KMS-11 (cell line): ENCODE measurements around the gene DNAJC28.

Experiments used
- H2AFZ ChIP-seq: fragments of 200-600 bp; sonication (generic); 2 replicates; pipeline ENCODE4 v1.6.1; 2016; ENCODE audit warnings: antibody characterized with exemption, mixed run types, low read depth
- H3K27ac ChIP-seq: fragments of 200-600 bp; sonication (generic); 2 replicates; pipeline ENCODE4 v1.6.1; 2016; ENCODE audit warnings: mild to moderate bottlenecking, mixed run types
- H3K27me3 ChIP-seq: fragments of 200-600 bp; sonication (generic); 2 replicates; pipeline ENCODE4 v1.6.1; 2017; ENCODE audit warnings: mild to moderate bottlenecking, low read depth, mixed run types, moderate library complexity; ENCODE audit not compliant: insufficient read depth
- H3K36me3 ChIP-seq: fragments of 200-600 bp; sonication (generic); 2 replicates; pipeline ENCODE4 v1.6.1; 2017; ENCODE audit warnings: mild to moderate bottlenecking, mixed run types; ENCODE audit not compliant: insufficient read depth
- H3K4me1 ChIP-seq: fragments of 200-600 bp; sonication (generic); 2 replicates; pipeline ENCODE4 v1.6.1; 2016; ENCODE audit warnings: mild to moderate bottlenecking, low read depth, mixed run types; ENCODE audit not compliant: poor library complexity, severe bottlenecking
- H3K4me2 ChIP-seq: fragments of 200-600 bp; sonication (generic); 2 replicates; pipeline ENCODE4 v1.7.0; 2016; ENCODE audit warnings: mild to moderate bottlenecking, mixed run types
- H3K4me3 ChIP-seq: fragments of 200-600 bp; sonication (generic); IDR thresholded peaks from 2 replicates; pipeline ENCODE4 v1.6.1; 2017; ENCODE audit warnings: low read depth, low read length, mixed read lengths; ENCODE audit not compliant: insufficient read depth
- H3K79me2 ChIP-seq: fragments of 200-600 bp; sonication (generic); 2 replicates; pipeline ENCODE4 v1.6.1; 2016; ENCODE audit warnings: low read depth, mixed run types; ENCODE audit not compliant: insufficient read depth
- H3K9ac ChIP-seq: fragments of 200-600 bp; sonication (generic); 2 replicates; pipeline ENCODE4 v1.6.1; 2016; ENCODE audit warnings: mild to moderate bottlenecking, mixed run types
- H4K20me1 ChIP-seq: fragments of 200-600 bp; sonication (generic); 2 replicates; pipeline ENCODE4 v1.6.1; 2016; ENCODE audit warnings: mild to moderate bottlenecking, mixed run types; ENCODE audit not compliant: insufficient read depth
- CTCF ChIP-seq: fragments of 200-600 bp; sonication (generic); conservative IDR thresholded peaks from 2 replicates; pipeline ENCODE4 v1.6.1; 2017; ENCODE audit warnings: low read depth, mild to moderate bottlenecking, antibody characterized with exemption, low read length, moderate library complexity, mixed read lengths

Gene DNAJC28

GRCh38 chr21:33537212-33537611 lies 45.7 kb upstream of the DNAJC28 start:
- Histone ChIP-seq H3K27ac (no peak overlapping the region), H3K36me3 (peaks cover 26% of the 10 kb centered on the region; the same call in 1 of the 2 replicates), H3K79me2 (peaks cover 58% of the 10 kb centered on the region), H2AFZ (no peak overlapping the region), H3K9ac (no peak overlapping the region), H4K20me1 (no peaks in the 10 kb centered on the region), H3K27me3 (no peaks in the 10 kb centered on the region), H3K4me2 (no peak overlapping the region), H3K4me1 (peaks cover 20% of the 10 kb centered on the region), H3K4me3 (no peak overlapping the region)
- TF ChIP-seq CTCF = no peak

- Histone ChIP-seq H3K9ac (no peak overlapping the region), H4K20me1 (no peaks in the 10 kb centered on the region; the same call in 1 of the 2 replicates), H3K4me2 (no peak overlapping the region), H3K36me3 (no peaks in the 10 kb centered on the region; the same call in 1 of the 2 replicates), H3K4me3 (no peak overlapping the region), H3K79me2 (0 out of 2 replicates have a peak, but pooled peaks cover 3% of the 10 kb centered on the region), H3K27me3 (no peaks in the 10 kb centered on the region), H3K27ac (no peak overlapping the region), H2AFZ (no peak overlapping the region), H3K4me1 (no peaks in the 10 kb centered on the region)
- TF ChIP-seq CTCF = no peak
Observed at GRCh38 chr21:33531007-33531406, 39.5 kb upstream of the DNAJC28 start.

GRCh38 chr21:33522953-33523349 lies 31.4 kb upstream of the DNAJC28 start:
- H3K4me1 ChIP-seq = no peaks in the 10 kb centered on the region
- no peak overlapping the region for H3K4me3 ChIP-seq
- H3K9ac ChIP-seq = no peak overlapping the region
- no peak overlapping the region; the same call in 1 of the 2 replicates for H3K27ac ChIP-seq
- no peak overlapping the region for H3K4me2 ChIP-seq
- H4K20me1 ChIP-seq = no peaks in the 10 kb centered on the region
- no peaks in the 10 kb centered on the region for H3K79me2 ChIP-seq
- TF ChIP-seq CTCF = no peak
- peaks cover 5% of the 10 kb centered on the region; the same call in 1 of the 2 replicates for H3K36me3 ChIP-seq
- H3K27me3 ChIP-seq = no peaks in the 10 kb centered on the region
- H2AFZ ChIP-seq = no peak overlapping the region

- H3K9ac ChIP-seq = no peak overlapping the region
- TF ChIP-seq CTCF = no peak
- H3K4me1 ChIP-seq = no peaks in the 10 kb centered on the region
- H3K79me2 ChIP-seq = no peaks in the 10 kb centered on the region
- no peak overlapping the region for H3K4me2 ChIP-seq
- H3K27ac ChIP-seq = no peak overlapping the region; the same call in 1 of the 2 replicates
- H4K20me1 ChIP-seq = no peaks in the 10 kb centered on the region
- H3K36me3 ChIP-seq = peaks cover 5% of the 10 kb centered on the region; the same call in 1 of the 2 replicates
- no peak overlapping the region for H2AFZ ChIP-seq
- no peak overlapping the region for H3K4me3 ChIP-seq
- no peaks in the 10 kb centered on the region for H3K27me3 ChIP-seq
Observed at GRCh38 chr21:33522297-33522952, 30.9 kb upstream of the DNAJC28 start.
